Smooth muscle cell (in vitro differentiated cells): ENCODE data around the gene TLCD3B. TPM values are rescaled to one million over a fixed set of nuclear protein-coding genes. Genes with fewer than 3 reads are reported as not detected.

Source experiments
- DNase-seq: peaks from one replicate; lab custom pipeline; 2025; ENCODE audit not compliant: unreplicated experiment; lab: John Stamatoyannopoulos, UW
- H2AFZ ChIP-seq: fragments of 200-600 bp; sonication (generic); 2 replicates; pipeline ENCODE4 v1.6.0; 2016; ENCODE audit warnings: antibody characterized with exemption, low read depth, mild to moderate bottlenecking
- H3F3A ChIP-seq: fragments of 200-600 bp; sonication (generic); 2 replicates; pipeline ENCODE4 v1.6.0; 2017; ENCODE audit warnings: antibody characterized with exemption, low read depth
- H3K27ac ChIP-seq: fragments of 200-600 bp; sonication (generic); 2 replicates; pipeline ENCODE4 v1.5.1; 2016; ENCODE audit warnings: low read depth, mild to moderate bottlenecking
- H3K27me3 ChIP-seq: fragments of 200-600 bp; sonication (generic); 2 replicates; pipeline ENCODE4 v1.6.1; 2016; ENCODE audit warnings: low read depth, mild to moderate bottlenecking
- H3K36me3 ChIP-seq: fragments of 200-600 bp; sonication (generic); 2 replicates; pipeline ENCODE4 v1.5.1; 2016; ENCODE audit warnings: low read depth
- H3K4me1 ChIP-seq: fragments of 200-600 bp; sonication (generic); 2 replicates; pipeline ENCODE4 v1.5.1; 2016; ENCODE audit warnings: low read depth
- H3K4me2 ChIP-seq: fragments of 200-600 bp; sonication (generic); 2 replicates; pipeline ENCODE4 v1.6.0; 2016; ENCODE audit warnings: mild to moderate bottlenecking
- H3K4me3 ChIP-seq: fragments of 200-600 bp; sonication (generic); 2 replicates; pipeline ENCODE4 v1.5.1; 2016; ENCODE audit warnings: mild to moderate bottlenecking
- H3K79me2 ChIP-seq: fragments of 200-600 bp; sonication (generic); 2 replicates; pipeline ENCODE4 v1.6.0; 2016; ENCODE audit warnings: low read depth, mild to moderate bottlenecking
- H3K9ac ChIP-seq: fragments of 200-600 bp; sonication (generic); 2 replicates; pipeline ENCODE4 v1.6.0; 2016; ENCODE audit warnings: low read depth
- H3K9me3 ChIP-seq: fragments of 200-600 bp; sonication (generic); replicated peaks from 2 replicates; pipeline ENCODE4 v1.5.1; 2016; ENCODE audit warnings: low read depth
- H4K20me1 ChIP-seq: fragments of 200-600 bp; sonication (generic); 2 replicates; pipeline ENCODE4 v1.6.0; 2016; ENCODE audit warnings: low read depth
- CTCF ChIP-seq: fragments of 200-600 bp; sonication (generic); IDR thresholded peaks from 2 replicates; pipeline ENCODE4 v1.5.1; 2017; ENCODE audit warnings: borderline replicate concordance, mild to moderate bottlenecking, antibody characterized with exemption; ENCODE audit not compliant: insufficient read depth, poor library complexity, severe bottlenecking
- WGBS: methylation state at CpG from one replicate; pipeline ENCODE4 v1.1.7; 2016; ENCODE audit warnings: low lambda C conversion rate; 5-methylcytosine and 5-hydroxymethylcytosine counted together
- polyA plus RNA-seq: library from polyadenylated mRNA; unstranded; fragments of >200 nt; fragmentation: Nextera tagmentation; extraction: Ambion mirVana; gene quantifications from 2 replicates; pipeline ENCODE4 v1.2.1, GENCODE V29; 2016
- total RNA-seq: library from RNA; depleted of rRNA; stranded (reverse); fragments of >200 nt; gene quantifications from 2 replicates; pipeline ENCODE4 v1.2.3, GENCODE V29; 2014

TLCD3B gene
- total and polyA plus RNA-seq, 2 experiments from 2014 or later = 0.45 to 0.48 TPM

GRCh38 chr16:29975134-29975538, 55.9 kb downstream of the TLCD3B start:
- H3K27ac ChIP-seq = no peak overlapping the region
- H3K9ac ChIP-seq = no peak overlapping the region
- peak overlapping the region; percentile 99 for H3K4me2 ChIP-seq
- no peaks in the 10 kb centered on the region for H3K36me3 ChIP-seq
- no peak for DNase-seq
- H3K27me3 ChIP-seq = no peaks in the 10 kb centered on the region
- H3F3A ChIP-seq = peaks cover 16% of the 10 kb centered on the region
- peaks cover 42% of the 10 kb centered on the region for H3K79me2 ChIP-seq
- H4K20me1 ChIP-seq = peaks cover 52% of the 10 kb centered on the region
- peak overlapping the region; percentile 84 for H3K4me3 ChIP-seq
- WGBS = 87% methylated on average over 5 of the region's 5 CpGs
- H2AFZ ChIP-seq = no peak overlapping the region
- peaks cover 25% of the 10 kb centered on the region for H3K4me1 ChIP-seq
- no peaks in the 10 kb centered on the region for H3K9me3 ChIP-seq
- TF ChIP-seq CTCF = no peak

Other genes starting within 250 kb of the TLCD3B start
- gene KIF22, start 240.5 kb downstream of the TLCD3B start, total RNA-seq = 16.0 and 19.8 TPM in 2 replicates
- 33.5 and 35.7 TPM in 2 replicates for gene KIF22, start 240.5 kb downstream of the TLCD3B start, polyA plus RNA-seq
- gene MAZ, start 224.7 kb downstream of the TLCD3B start, total RNA-seq = 77.2 and 104 TPM in 2 replicates
- gene MAZ, start 224.7 kb downstream of the TLCD3B start, polyA plus RNA-seq = 215 and 229 TPM in 2 replicates
- gene PRRT2, start 219.1 kb downstream of the TLCD3B start, total RNA-seq = 12.2 and 25.9 TPM in 2 replicates
- gene PRRT2, start 219.1 kb downstream of the TLCD3B start, polyA plus RNA-seq = 12.2 and 20.1 TPM in 2 replicates
- 15.6 and 21.1 TPM in 2 replicates for gene PAGR1, start 215.1 kb downstream of the TLCD3B start, total RNA-seq
- gene PAGR1, start 215.1 kb downstream of the TLCD3B start, polyA plus RNA-seq = 34.5 and 44.8 TPM in 2 replicates
- gene MVP, start 210.8 kb downstream of the TLCD3B start, total RNA-seq = 47.5 and 57.4 TPM in 2 replicates
- gene MVP, start 210.8 kb downstream of the TLCD3B start, polyA plus RNA-seq = 110 and 123 TPM in 2 replicates
- 61.4 and 63.2 TPM in 2 replicates for gene CDIPT, start 168.0 kb downstream of the TLCD3B start, total RNA-seq
- gene CDIPT, start 168.0 kb downstream of the TLCD3B start, polyA plus RNA-seq = 90.7 and 118 TPM in 2 replicates
- 23.8 and 178 TPM in 2 replicates for gene SEZ6L2, start 131.7 kb downstream of the TLCD3B start, total RNA-seq
- 37.5 and 46.1 TPM in 2 replicates for gene SEZ6L2, start 131.7 kb downstream of the TLCD3B start, polyA plus RNA-seq
- 4.1 and 7.1 TPM in 2 replicates for gene ASPHD1, start 130.8 kb downstream of the TLCD3B start, total RNA-seq
- 26.1 and 28.8 TPM in 2 replicates for gene ASPHD1, start 130.8 kb downstream of the TLCD3B start, polyA plus RNA-seq
- gene KCTD13, start 105.0 kb downstream of the TLCD3B start, total RNA-seq = 8.0 and 16.3 TPM in 2 replicates
- gene KCTD13, start 105.0 kb downstream of the TLCD3B start, polyA plus RNA-seq = 23.6 and 30.5 TPM in 2 replicates
- 99.2 and 107 TPM in 2 replicates for gene TMEM219, start 69.2 kb downstream of the TLCD3B start, total RNA-seq
- gene TMEM219, start 69.2 kb downstream of the TLCD3B start, polyA plus RNA-seq = 176 and 186 TPM in 2 replicates
- gene TAOK2, start 57.4 kb downstream of the TLCD3B start, total RNA-seq = 26.2 and 26.8 TPM in 2 replicates
- 26.0 TPM in 2 replicates for gene TAOK2, start 57.4 kb downstream of the TLCD3B start, polyA plus RNA-seq
- 11.3 and 17.0 TPM in 2 replicates for gene HIRIP3, start 35.7 kb downstream of the TLCD3B start, total RNA-seq
- gene HIRIP3, start 35.7 kb downstream of the TLCD3B start, polyA plus RNA-seq = 13.2 and 13.9 TPM in 2 replicates
- 92.2 and 181 TPM in 2 replicates for gene INO80E, start 35.0 kb downstream of the TLCD3B start, total RNA-seq
- 17.7 and 19.3 TPM in 2 replicates for gene INO80E, start 35.0 kb downstream of the TLCD3B start, polyA plus RNA-seq
- 0.09 TPM in 1 of 2 replicates, not detected in the other for gene DOC2A, start 20.2 kb downstream of the TLCD3B start, total RNA-seq
- not detected in 2 replicates for gene DOC2A, start 20.2 kb downstream of the TLCD3B start, polyA plus RNA-seq
- not detected in 2 replicates for gene C16orf92, start 8.1 kb downstream of the TLCD3B start, total RNA-seq
- gene C16orf92, start 8.1 kb downstream of the TLCD3B start, polyA plus RNA-seq = not detected in 2 replicates
- gene ALDOA, start 34.5 kb upstream of the TLCD3B start, total RNA-seq = 1,112 and 1,146 TPM in 2 replicates
- gene ALDOA, start 34.5 kb upstream of the TLCD3B start, polyA plus RNA-seq = 2,844 and 2,856 TPM in 2 replicates
- 90.2 and 111 TPM in 2 replicates for gene PPP4C, start 44.7 kb upstream of the TLCD3B start, total RNA-seq
- 208 and 224 TPM in 2 replicates for gene PPP4C, start 44.7 kb upstream of the TLCD3B start, polyA plus RNA-seq
- 0.13 and 2.0 TPM in 2 replicates for gene TBX6, start 60.7 kb upstream of the TLCD3B start, total RNA-seq
- 0.50 and 1.6 TPM in 2 replicates for gene TBX6, start 60.7 kb upstream of the TLCD3B start, polyA plus RNA-seq
- 32.3 and 37.5 TPM in 2 replicates for gene YPEL3, start 64.9 kb upstream of the TLCD3B start, total RNA-seq
- 65.9 and 81.1 TPM in 2 replicates for gene YPEL3, start 64.9 kb upstream of the TLCD3B start, polyA plus RNA-seq
- gene GDPD3, start 82.3 kb upstream of the TLCD3B start, total RNA-seq = 0.85 TPM in 1 of 2 replicates, not detected in the other
- 13.4 and 17.1 TPM in 2 replicates for gene GDPD3, start 82.3 kb upstream of the TLCD3B start, polyA plus RNA-seq
- 34.4 and 60.3 TPM in 2 replicates for gene MAPK3, start 91.9 kb upstream of the TLCD3B start, total RNA-seq
- 20.3 and 22.3 TPM in 2 replicates for gene MAPK3, start 91.9 kb upstream of the TLCD3B start, polyA plus RNA-seq
- 4.3 and 5.1 TPM in 2 replicates for gene CORO1A, start 152.3 kb upstream of the TLCD3B start, total RNA-seq
- gene CORO1A, start 152.3 kb upstream of the TLCD3B start, polyA plus RNA-seq = 5.6 and 6.3 TPM in 2 replicates
- 229 and 338 TPM in 2 replicates for gene BOLA2B, start 162.4 kb upstream of the TLCD3B start, total RNA-seq
- 148 and 163 TPM in 2 replicates for gene BOLA2B, start 162.4 kb upstream of the TLCD3B start, polyA plus RNA-seq
- gene SLX1A, start 162.6 kb upstream of the TLCD3B start, total RNA-seq = 3.7 and 55.1 TPM in 2 replicates
- 90.0 and 95.5 TPM in 2 replicates for gene SLX1A, start 162.6 kb upstream of the TLCD3B start, polyA plus RNA-seq
- 3.7 and 5.8 TPM in 2 replicates for gene SULT1A3, start 168.0 kb upstream of the TLCD3B start, total RNA-seq
- 8.2 and 16.3 TPM in 2 replicates for gene SULT1A3, start 168.0 kb upstream of the TLCD3B start, polyA plus RNA-seq
- 1.3 and 2.2 TPM in 2 replicates for gene NPIPB13, start 217.2 kb upstream of the TLCD3B start, total RNA-seq
- 1.8 and 7.0 TPM in 2 replicates for gene NPIPB13, start 217.2 kb upstream of the TLCD3B start, polyA plus RNA-seq